ENCODE measurements around the gene PLCG1.

GRCh38 chr20:41168281-41169161, 31.2 kb downstream of the PLCG1 start:
- no peak for TF ChIP-seq POLR2A (IDR thresholded peaks at IDR 0.05; ENCODE audit: low read depth, low read length)
- TF ChIP-seq POLR2AphosphoS5 (IDR thresholded peaks at IDR 0.05; ENCODE audit: low read depth, low read length), result no peak
- TF ChIP-seq SPI1 (IDR thresholded peaks at IDR 0.05; ENCODE audit: low read depth, low read length), result no peak
- no peak for TF ChIP-seq TAF1 (IDR thresholded peaks at IDR 0.05; ENCODE audit: low read depth, low read length)
- TF ChIP-seq PAX5 (IDR thresholded peaks at IDR 0.05; ENCODE audit: insufficient read depth, low read length, severe bottlenecking), result no peak

Data from GM12891 (cell line).